Right lobe of liver (tissue), 4 donors: ENCODE results near the gene RPTOR.

Experiments
- POLR2A ChIP-seq: fragments of 450-650 bp; IDR thresholded peaks from one replicate; pipeline ENCODE4 v1.6.1; 2017; ENCODE audit warnings: antibody characterized with exemption, mild to moderate bottlenecking
- TF ChIP-seq, protein P1 (sequence below), 4 donors: fragments of 200-600 bp in 3 of 4; fragments of 450-650 bp in 1 of 4; IDR thresholded peaks; one replicate each; pipeline versions ENCODE4 v1.5.1 to v1.8.0; 2016 to 2022; ENCODE audit warnings: antibody characterized with exemption in 4 of 4, mild to moderate bottlenecking in 2 of 4
- donor health status: DM: no; HTN: no; CAD: no.
- donor health status: DM: no; HTN: no; CAD: no.
- donor health status: DM: no; HTN: yes; CAD: no.

GRCh38 chr17:80694085-80694991 lies 149.7 kb downstream of the RPTOR start:
- no peak for TF ChIP-seq POLR2A
- TF ChIP-seq, protein P1, sequence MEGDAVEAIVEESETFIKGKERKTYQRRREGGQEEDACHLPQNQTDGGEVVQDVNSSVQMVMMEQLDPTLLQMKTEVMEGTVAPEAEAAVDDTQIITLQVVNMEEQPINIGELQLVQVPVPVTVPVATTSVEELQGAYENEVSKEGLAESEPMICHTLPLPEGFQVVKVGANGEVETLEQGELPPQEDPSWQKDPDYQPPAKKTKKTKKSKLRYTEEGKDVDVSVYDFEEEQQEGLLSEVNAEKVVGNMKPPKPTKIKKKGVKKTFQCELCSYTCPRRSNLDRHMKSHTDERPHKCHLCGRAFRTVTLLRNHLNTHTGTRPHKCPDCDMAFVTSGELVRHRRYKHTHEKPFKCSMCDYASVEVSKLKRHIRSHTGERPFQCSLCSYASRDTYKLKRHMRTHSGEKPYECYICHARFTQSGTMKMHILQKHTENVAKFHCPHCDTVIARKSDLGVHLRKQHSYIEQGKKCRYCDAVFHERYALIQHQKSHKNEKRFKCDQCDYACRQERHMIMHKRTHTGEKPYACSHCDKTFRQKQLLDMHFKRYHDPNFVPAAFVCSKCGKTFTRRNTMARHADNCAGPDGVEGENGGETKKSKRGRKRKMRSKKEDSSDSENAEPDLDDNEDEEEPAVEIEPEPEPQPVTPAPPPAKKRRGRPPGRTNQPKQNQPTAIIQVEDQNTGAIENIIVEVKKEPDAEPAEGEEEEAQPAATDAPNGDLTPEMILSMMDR (IDR thresholded peaks at IDR 0.05), result no peak
